GM12892 (cell line): ENCODE results near the gene TMEM270.

Experiments used
- POLR2A ChIP-seq: IDR thresholded peaks from 2 replicates; pipeline ENCODE4 v1.6.1; 2011; ENCODE audit warnings: low read depth, low read length, control low read depth
- POLR2AphosphoS5 ChIP-seq: IDR thresholded peaks from 2 replicates; pipeline ENCODE4 v1.6.1; 2011; ENCODE audit warnings: low read depth, low read length, control low read depth
- TAF1 ChIP-seq: IDR thresholded peaks from 2 replicates; pipeline ENCODE4 v1.6.1; 2011; ENCODE audit warnings: low read depth, mild to moderate bottlenecking, control low read depth, low read length, borderline replicate concordance

DNA sequence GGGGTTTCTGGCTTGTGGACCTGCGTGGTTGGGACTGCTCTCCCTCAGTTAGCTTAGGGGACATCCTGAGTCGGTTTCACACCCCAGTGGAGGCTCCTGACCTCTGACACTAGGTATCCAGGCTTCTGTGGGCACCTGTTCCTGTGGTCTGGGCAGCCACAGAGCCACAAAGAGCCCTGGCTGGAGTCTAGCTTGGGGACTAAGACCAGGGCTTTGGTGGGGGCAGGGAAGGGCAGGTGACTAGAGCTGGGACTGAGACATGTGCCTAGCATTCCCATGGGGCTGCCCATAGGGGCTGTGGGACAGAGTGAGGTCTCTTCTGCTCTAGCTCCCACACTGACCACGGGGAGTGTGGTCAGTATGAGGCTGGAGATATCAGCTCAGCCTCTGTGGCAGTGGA is 4.0 kb upstream of the TMEM270 start:
- TF ChIP-seq POLR2A, result no peak
- no peak for TF ChIP-seq POLR2AphosphoS5
- TF ChIP-seq TAF1, result no peak
